NCI-H146 (cell line): ENCODE data around the gene NFATC1.

Experiments
- DNase-seq: peaks from one replicate; lab custom pipeline; 2025; lab: John Stamatoyannopoulos, UW

NFATC1 gene

GRCh38 chr18:79423211-79424007 lies 27.7 kb downstream of the NFATC1 start:
- no peak for DNase-seq

- no peak for DNase-seq
Observed at GRCh38 chr18:79424008-79424565, 28.4 kb downstream of the NFATC1 start.

GRCh38 chr18:79424880-79425568 lies 29.3 kb downstream of the NFATC1 start:
- DNase-seq: no peak

GRCh38 chr18:79425569-79425886 lies 29.8 kb downstream of the NFATC1 start:
- DNase-seq: no peak

- no peak for DNase-seq
Observed at GRCh38 chr18:79426376-79427300, 30.9 kb downstream of the NFATC1 start.

- no peak for DNase-seq
Observed at GRCh38 chr18:79427368-79428225, 31.9 kb downstream of the NFATC1 start.

GRCh38 chr18:79428287-79428686 lies 32.6 kb downstream of the NFATC1 start:
- no peak for DNase-seq

- DNase-seq: no peak
Observed at GRCh38 chr18:79429381-79429780, 33.7 kb downstream of the NFATC1 start.

- no peak for DNase-seq
Observed at GRCh38 chr18:79429785-79430281, 34.1 kb downstream of the NFATC1 start.

- DNase-seq: no peak
Observed at GRCh38 chr18:79432376-79433120, 36.8 kb downstream of the NFATC1 start.

- DNase-seq: no peak
Observed at GRCh38 chr18:79433431-79433830, 37.7 kb downstream of the NFATC1 start.

GRCh38 chr18:79434607-79435401 lies 39.1 kb downstream of the NFATC1 start:
- DNase-seq: no peak

- DNase-seq: no peak
Observed at GRCh38 chr18:79436556-79437275, 41.0 kb downstream of the NFATC1 start.

GRCh38 chr18:79438089-79438897 lies 42.6 kb downstream of the NFATC1 start:
- DNase-seq: no peak

- DNase-seq: no peak
Observed at GRCh38 chr18:79438898-79439627, 43.3 kb downstream of the NFATC1 start.

GRCh38 chr18:79439628-79440023 lies 43.9 kb downstream of the NFATC1 start:
- DNase-seq: no peak
